Measurements from ENCODE around the gene CCDC171. TPM values are rescaled to one million over a fixed set of nuclear protein-coding genes. Genes with fewer than 3 reads are reported as not detected.
A peak's percentile ranks its signal among the peaks of the same experiment; 100 is the strongest.

Gene CCDC171
- total RNA-seq, 1 donor from 2014 or later: 5.4 TPM

- TF ChIP-seq CTCF (IDR thresholded peaks at IDR 0.05): no peak
- no peaks in the 10 kb centered on the region for H3K4me1 Mint-ChIP-seq (ENCODE audit: unreplicated experiment)
- no peak for DNase-seq (ENCODE audit: extremely low spot score, unreplicated experiment)
- no peak overlapping the region for H3K4me3 Mint-ChIP-seq (ENCODE audit: unreplicated experiment)
- H3K27me3 Mint-ChIP-seq (ENCODE audit: unreplicated experiment): peaks cover 8% of the 10 kb centered on the region
- no peak overlapping the region for H3K27ac Mint-ChIP-seq (ENCODE audit: unreplicated experiment)
- peaks cover 2% of the 10 kb centered on the region for H3K36me3 Mint-ChIP-seq (ENCODE audit: unreplicated experiment)
- H3K9me3 Mint-ChIP-seq (ENCODE audit: unreplicated experiment): peaks cover 8% of the 10 kb centered on the region
Observed at GRCh38 chr9:15641291-15641690, 88.4 kb downstream of the CCDC171 start.

GRCh38 chr9:15642369-15642962 is 89.6 kb downstream of the CCDC171 start:
- H3K9me3 Mint-ChIP-seq (ENCODE audit: unreplicated experiment): peaks cover 12% of the 10 kb centered on the region
- H3K4me3 Mint-ChIP-seq (ENCODE audit: unreplicated experiment): no peak overlapping the region
- H3K36me3 Mint-ChIP-seq (ENCODE audit: unreplicated experiment): peaks cover 2% of the 10 kb centered on the region
- DNase-seq (ENCODE audit: extremely low spot score, unreplicated experiment): no peak
- H3K4me1 Mint-ChIP-seq (ENCODE audit: unreplicated experiment): no peaks in the 10 kb centered on the region
- no peak overlapping the region for H3K27ac Mint-ChIP-seq (ENCODE audit: unreplicated experiment)
- peak; percentile 65 for TF ChIP-seq CTCF (IDR thresholded peaks at IDR 0.05)
- H3K27me3 Mint-ChIP-seq (ENCODE audit: unreplicated experiment): peaks cover 10% of the 10 kb centered on the region

GRCh38 chr9:15670246-15670645 is 117.4 kb downstream of the CCDC171 start:
- Mint-ChIP-seq H3K36me3 (ENCODE audit: unreplicated experiment) (peaks cover 2% of the 10 kb centered on the region), H3K27me3 (ENCODE audit: unreplicated experiment) (no peaks in the 10 kb centered on the region), H3K9me3 (ENCODE audit: unreplicated experiment) (peaks cover 4% of the 10 kb centered on the region), H3K4me3 (ENCODE audit: unreplicated experiment) (no peak overlapping the region), H3K27ac (ENCODE audit: unreplicated experiment) (no peak overlapping the region), H3K4me1 (ENCODE audit: unreplicated experiment) (no peaks in the 10 kb centered on the region)
- no peak for DNase-seq (ENCODE audit: extremely low spot score, unreplicated experiment)
- no peak for TF ChIP-seq CTCF (IDR thresholded peaks at IDR 0.05)

GRCh38 chr9:15670894-15671293 is 118.1 kb downstream of the CCDC171 start:
- no peaks in the 10 kb centered on the region for H3K4me1 Mint-ChIP-seq (ENCODE audit: unreplicated experiment)
- peaks cover 4% of the 10 kb centered on the region for H3K9me3 Mint-ChIP-seq (ENCODE audit: unreplicated experiment)
- no peak for TF ChIP-seq CTCF (IDR thresholded peaks at IDR 0.05)
- H3K4me3 Mint-ChIP-seq (ENCODE audit: unreplicated experiment): no peak overlapping the region
- peaks cover 4% of the 10 kb centered on the region for H3K36me3 Mint-ChIP-seq (ENCODE audit: unreplicated experiment)
- H3K27ac Mint-ChIP-seq (ENCODE audit: unreplicated experiment): no peak overlapping the region
- DNase-seq (ENCODE audit: extremely low spot score, unreplicated experiment): no peak
- H3K27me3 Mint-ChIP-seq (ENCODE audit: unreplicated experiment): no peaks in the 10 kb centered on the region

GRCh38 chr9:15693701-15694100 is 140.9 kb downstream of the CCDC171 start:
- Mint-ChIP-seq H3K9me3 (ENCODE audit: unreplicated experiment) (peaks cover 9% of the 10 kb centered on the region), H3K4me3 (ENCODE audit: unreplicated experiment) (no peak overlapping the region), H3K36me3 (ENCODE audit: unreplicated experiment) (peaks cover 2% of the 10 kb centered on the region), H3K4me1 (ENCODE audit: unreplicated experiment) (peaks cover 14% of the 10 kb centered on the region), H3K27ac (ENCODE audit: unreplicated experiment) (no peak overlapping the region), H3K27me3 (ENCODE audit: unreplicated experiment) (no peaks in the 10 kb centered on the region)
- no peak for DNase-seq (ENCODE audit: extremely low spot score, unreplicated experiment)
- no peak for TF ChIP-seq CTCF (IDR thresholded peaks at IDR 0.05)

All from osteocyte (in vitro differentiated cells).